K562 (cell line): Measurements from ENCODE around the gene ZBTB22. TPM values are rescaled to one million over a fixed set of nuclear protein-coding genes. Genes with fewer than 3 reads are reported as not detected.

Source experiments
- CXXC5 ChIP-seq: fragments of 250-450 bp; sonication (Bioruptor Pico); IDR thresholded peaks from 2 replicates; pipeline ENCODE4 v1.8.0; 2022; ENCODE audit warnings: inconsistent platforms, mild to moderate bottlenecking, moderate library complexity
- NR0B1 ChIP-seq: fragments of 450-650 bp; IDR thresholded peaks from one replicate; pipeline ENCODE4 v1.6.1; 2018; ENCODE audit warnings: mild to moderate bottlenecking, moderate library complexity; ENCODE audit not compliant: partially characterized antibody
- RBM39 ChIP-seq: fragments of 200-400 bp; formaldehyde crosslinking; optimal IDR thresholded peaks from 2 replicates; pipeline ENCODE3; 2018; ENCODE audit warnings: low read depth, low read length
- REST ChIP-seq, 2 experiments: fragments of 450-650 bp; formaldehyde crosslinking in 1 of 2; IDR thresholded peaks; 2 replicates each; pipeline versions ENCODE4 v1.4.0 to v1.6.1; 2014 to 2020; ENCODE audit warnings: mild to moderate bottlenecking in 2 of 2, borderline replicate concordance in 1 of 2, low read depth in 1 of 2
- SP1 ChIP-seq: sonication (generic); formaldehyde crosslinking; IDR thresholded peaks from 2 replicates; pipeline ENCODE4 v1.8.1; 2022; ENCODE audit warnings: mild to moderate bottlenecking, missing genetic modification reagents
- TAF1 ChIP-seq: IDR thresholded peaks from 2 replicates; pipeline ENCODE4 v1.6.1; 2011; ENCODE audit warnings: mild to moderate bottlenecking, low read length, moderate library complexity; ENCODE audit not compliant: insufficient read depth, control insufficient read depth, severe bottlenecking; ENCODE audit errors: extremely low read depth
- TAF7 ChIP-seq: fragments of 450-650 bp; IDR thresholded peaks from 2 replicates; pipeline ENCODE4 v1.6.1; 2016; ENCODE audit warnings: missing genetic modification characterization, missing compliant biosample characterization
- UBTF ChIP-seq, 2 experiments: IDR thresholded peaks; 2 replicates each; pipeline ENCODE4 v1.6.1; 2012; ENCODE audit warnings: improper control_type of control experiment in 2 of 2, low read depth in 2 of 2, low read length in 2 of 2, borderline replicate concordance in 1 of 2
- ZNF764 ChIP-seq: fragments of 250-450 bp; sonication (Bioruptor Pico); IDR thresholded peaks from 2 replicates; pipeline ENCODE4 v1.4.0; 2020; ENCODE audit warnings: low read depth, mild to moderate bottlenecking, moderate library complexity
- polyA plus RNA-seq, 8 experiments: library from polyadenylated mRNA; depleted of rRNA in 4 of 8; stranded (reverse) in 5 of 8; unstranded in 3 of 8; fragments of >200 nt; fragmentation: Nextera tagmentation in 2 of 8; fragmentation: Illumina TruSeq in 1 of 8; extraction: Ambion mirVana in 2 of 8; extraction: Trizol in 1 of 8; gene quantifications; 2 replicates each; pipeline versions ENCODE4 v1.2.1 to v1.2.3, GENCODE V29; 2011 to 2014; ENCODE audit warnings: inconsistent platforms in 1 of 8, missing spikeins in 1 of 8
- total RNA-seq, 7 experiments: library from RNA; depleted of rRNA in 6 of 7; stranded (reverse); fragments of >200 nt in 6 of 7; fragmentation: Illumina TruSeq in 2 of 7; extraction: Trizol in 2 of 7; gene quantifications; 2 replicates each; pipeline versions ENCODE4 v1.2.1 to v1.2.3, GENCODE V29; 2011 to 2021; ENCODE audit warnings: low replicate concordance in 1 of 7

Gene ZBTB22
- total and polyA plus RNA-seq, 9 of the 15 experiments (the other 6 are each of a cell fraction or from before 2014, with no cell fraction given) = 0.21 to 11.9 (median 7.1) TPM

- TF ChIP-seq CXXC5 (CRISPR knock-in tag) (peak; percentile 70), ZNF764 (CRISPR knock-in tag) (0 out of 2 replicates have a peak, but pooled peaks have one; percentile 33), REST (IDR thresholded peaks at IDR 0.05; ENCODE audit: borderline replicate concordance) (peak; percentile 62), REST (CRISPR knock-in tag; IDR thresholded peaks at IDR 0.05; ENCODE audit: low read depth) (peak; percentile 68), TAF7 (tag) (peak; percentile 36; the same call in 1 of the 2 replicates), RBM39 (peak; percentile 69), UBTF (IDR thresholded peaks at IDR 0.05; ENCODE audit: borderline replicate concordance in 1 of 2, low read depth in 2 of 2, low read length in 2 of 2) (peak; percentile 88 to 93; a peak in 2 of 4 replicates), NR0B1 (no peak), TAF1 (peak; percentile 93), SP1 (CRISPR knock-in tag) (peak; percentile 91)
Measured at GRCh38 chr6:33299237-33299944, 18.2 kb downstream of the ZBTB22 start (continued).
